Measurements from ENCODE around the gene GSTO2.

- TF ChIP-seq CTCF (conservative IDR thresholded peaks at IDR 0.05 in 1 of 2, IDR thresholded peaks at IDR 0.05 in 1 of 2; ENCODE audit: extremely low read depth in 1 of 2, insufficient read depth in 1 of 2, low read depth in 1 of 2, low read length in 2 of 2) = no peak
- TF ChIP-seq EZH2 (IDR thresholded peaks at IDR 0.05; ENCODE audit: borderline replicate concordance, low read length) = no peak
Measured at GRCh38 chr10:104323760-104324201, 54.8 kb downstream of the GSTO2 start.
